ENCODE measurements around the gene PAPPA.

PAPPA gene

DNA sequence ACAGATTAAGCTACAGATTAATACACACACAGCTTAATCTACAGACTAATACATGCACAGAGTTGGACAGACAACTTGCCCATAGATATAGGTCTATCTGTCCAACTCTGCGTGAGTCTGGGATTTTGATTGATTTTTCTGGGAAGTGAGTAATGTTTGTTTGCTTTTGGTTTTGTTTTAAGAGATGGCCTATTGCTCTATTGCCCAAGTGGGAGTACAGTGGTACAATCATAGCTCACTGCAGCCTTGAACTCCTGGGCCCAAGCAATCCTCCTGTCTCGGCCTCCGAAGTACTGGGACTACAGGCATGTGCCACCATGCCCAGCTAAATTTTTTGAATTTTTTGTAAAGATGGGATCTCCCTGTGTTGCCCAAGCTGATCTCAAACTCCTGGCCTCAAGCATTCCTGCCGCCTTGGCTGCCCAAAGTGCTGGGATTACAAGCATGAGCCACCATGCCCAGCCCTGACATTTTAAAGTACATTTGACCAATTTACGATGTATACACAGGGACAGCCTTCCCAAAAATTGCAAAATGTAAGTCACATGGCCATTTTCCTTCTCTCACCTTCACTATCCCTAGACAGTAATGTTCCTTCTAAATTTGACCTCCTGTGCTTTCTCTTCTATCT, 50.8 kb downstream of the PAPPA start:
- no peaks in the 10 kb centered on the region for H3K27me3 ChIP-seq (ENCODE audit: control insufficient read depth, insufficient read depth, low read length)
- no peaks in the 10 kb centered on the region for H3K4me1 ChIP-seq (ENCODE audit: control insufficient read depth, insufficient read depth, low read length)
- no peak overlapping the region for H3K4me3 ChIP-seq (ENCODE audit: low read length)
- H3K9me3 ChIP-seq (ENCODE audit: control insufficient read depth, insufficient read depth, low read length): no peaks in the 10 kb centered on the region
- H3K36me3 ChIP-seq (ENCODE audit: control insufficient read depth, insufficient read depth, low read length): no peaks in the 10 kb centered on the region
- H3K27ac ChIP-seq (ENCODE audit: low read length): no peak overlapping the region
- no CpG with 5 or more reads among the region's 5 CpGs for WGBS (ENCODE audit: insufficient coverage, insufficient read length)
- DNase-seq (ENCODE audit: low read depth, low spot score): no peak

DNA sequence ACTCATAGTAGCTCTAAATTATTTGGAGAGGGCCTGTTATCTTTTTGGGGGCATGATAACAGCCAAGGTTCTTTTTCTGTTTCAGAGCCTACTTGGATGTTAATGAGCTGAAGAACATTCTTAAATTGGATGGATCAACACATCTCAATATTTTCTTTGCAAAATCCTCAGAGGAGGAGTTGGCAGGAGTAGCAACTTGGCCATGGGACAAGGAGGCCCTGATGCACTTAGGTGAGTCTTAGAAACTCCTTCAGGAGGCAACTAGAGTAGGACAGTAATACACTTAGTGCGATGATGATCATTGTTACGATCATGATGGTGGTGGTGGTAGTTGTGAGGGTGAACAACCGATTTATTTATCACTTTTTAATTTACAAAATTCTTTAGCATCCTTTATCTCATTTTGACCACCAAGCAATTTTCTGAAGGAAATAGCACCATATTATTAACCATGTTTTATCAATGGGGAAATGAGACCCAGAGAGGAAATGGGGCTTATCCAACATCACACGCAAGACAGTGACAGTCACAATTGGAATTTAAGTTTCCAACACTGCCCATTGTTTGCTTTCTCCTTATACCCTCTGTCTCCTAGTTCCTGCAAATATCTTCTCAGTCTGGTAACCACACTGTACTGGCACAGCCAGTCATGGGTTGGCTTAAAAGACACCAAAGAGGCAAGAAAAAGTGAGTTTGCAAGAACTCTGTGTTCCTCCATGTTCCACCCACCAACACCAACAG, 54.0 kb downstream of the PAPPA start:
- Histone ChIP-seq H3K27ac (ENCODE audit: low read length) (no peak overlapping the region), H3K36me3 (ENCODE audit: control insufficient read depth, insufficient read depth, low read length) (no peaks in the 10 kb centered on the region), H3K27me3 (ENCODE audit: control insufficient read depth, insufficient read depth, low read length) (no peaks in the 10 kb centered on the region), H3K9me3 (ENCODE audit: control insufficient read depth, insufficient read depth, low read length) (no peaks in the 10 kb centered on the region), H3K4me1 (ENCODE audit: control insufficient read depth, insufficient read depth, low read length) (no peaks in the 10 kb centered on the region), H3K4me3 (ENCODE audit: low read length) (no peak overlapping the region)
- DNase-seq (ENCODE audit: low read depth, low spot score): no peak
- WGBS (ENCODE audit: insufficient coverage, insufficient read length): no CpG with 5 or more reads among the region's 4 CpGs

DNA sequence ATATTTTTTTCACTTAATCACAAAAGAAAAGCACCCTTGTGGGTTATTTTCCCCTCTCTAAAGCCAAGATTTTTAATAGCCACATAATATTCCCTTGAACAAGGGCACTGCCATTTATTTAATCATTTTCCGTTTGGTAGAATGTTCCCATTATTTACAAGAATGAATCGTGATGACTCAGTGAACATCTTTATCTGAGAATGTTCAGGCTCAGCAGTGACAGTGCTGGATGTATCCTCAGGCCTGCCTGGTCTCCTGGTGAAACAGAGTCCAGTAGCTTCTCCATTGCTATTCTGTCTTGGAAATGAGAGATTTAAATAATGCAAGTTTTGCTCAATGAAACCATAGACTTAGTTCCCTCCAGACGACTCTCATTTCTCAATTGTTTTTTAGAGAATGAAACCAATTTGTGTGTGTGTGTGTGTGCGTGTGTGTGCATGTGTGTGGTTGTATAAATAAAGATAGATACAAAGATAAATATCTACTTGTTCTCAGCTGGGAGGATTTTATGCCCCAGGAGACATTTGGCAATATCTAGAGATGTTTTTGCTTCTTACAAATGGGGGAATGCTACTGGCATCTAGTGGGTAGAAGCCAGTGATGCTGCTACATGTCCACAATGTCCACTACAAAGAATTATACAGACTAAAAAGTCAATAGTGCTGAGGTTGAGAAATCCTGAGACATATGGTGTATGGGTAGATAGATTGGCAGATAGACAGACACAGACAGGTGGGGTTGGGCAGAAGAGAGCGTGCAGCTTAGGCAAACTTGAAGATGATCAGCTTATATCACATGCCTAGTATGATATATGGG, 55.0 kb downstream of the PAPPA start:
- no CpG with 5 or more reads among the region's 5 CpGs for WGBS (ENCODE audit: insufficient coverage, insufficient read length)
- H3K27me3 ChIP-seq (ENCODE audit: control insufficient read depth, insufficient read depth, low read length): no peaks in the 10 kb centered on the region
- no peak for DNase-seq (ENCODE audit: low read depth, low spot score)
- H3K4me3 ChIP-seq (ENCODE audit: low read length): no peak overlapping the region
- no peaks in the 10 kb centered on the region for H3K9me3 ChIP-seq (ENCODE audit: control insufficient read depth, insufficient read depth, low read length)
- no peak overlapping the region for H3K27ac ChIP-seq (ENCODE audit: low read length)
- no peaks in the 10 kb centered on the region for H3K36me3 ChIP-seq (ENCODE audit: control insufficient read depth, insufficient read depth, low read length)
- no peaks in the 10 kb centered on the region for H3K4me1 ChIP-seq (ENCODE audit: control insufficient read depth, insufficient read depth, low read length)

DNA sequence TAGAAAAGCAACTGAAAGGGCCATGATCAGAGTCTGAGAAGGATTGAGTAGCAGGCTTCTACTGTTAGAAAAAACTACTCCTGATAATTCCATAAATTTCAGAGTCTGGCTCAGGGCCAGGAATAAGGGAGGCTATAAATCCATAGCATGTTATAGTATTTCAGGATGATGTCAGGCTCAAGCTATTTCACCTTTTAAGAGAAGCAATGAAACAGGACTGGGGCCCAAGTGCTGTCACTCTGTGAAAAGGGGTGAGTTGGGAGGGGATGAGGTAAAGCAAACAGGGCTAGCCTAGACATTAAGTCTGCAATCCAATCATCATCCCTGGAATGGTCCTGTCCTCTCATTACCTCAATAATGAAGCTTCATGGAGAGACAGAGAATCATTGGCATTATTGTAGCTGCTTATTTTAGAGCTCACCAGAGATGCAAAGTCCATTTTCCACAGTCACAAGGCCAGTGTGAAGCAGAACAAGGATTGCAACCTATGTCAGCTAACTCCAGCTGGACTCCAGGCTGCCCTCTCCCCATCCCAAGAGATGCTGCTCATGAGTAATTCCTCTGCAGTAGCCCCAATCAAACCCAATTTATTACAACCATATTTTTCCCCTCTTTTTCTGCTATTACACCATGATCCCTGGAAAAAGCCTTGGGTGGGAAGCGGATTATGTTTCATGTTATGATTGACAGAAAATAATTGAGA, 56.0 kb downstream of the PAPPA start:
- Histone ChIP-seq H3K27ac (ENCODE audit: low read length) (no peak overlapping the region), H3K9me3 (ENCODE audit: control insufficient read depth, insufficient read depth, low read length) (no peaks in the 10 kb centered on the region), H3K4me1 (ENCODE audit: control insufficient read depth, insufficient read depth, low read length) (no peaks in the 10 kb centered on the region), H3K4me3 (ENCODE audit: low read length) (no peak overlapping the region), H3K36me3 (ENCODE audit: control insufficient read depth, insufficient read depth, low read length) (no peaks in the 10 kb centered on the region), H3K27me3 (ENCODE audit: control insufficient read depth, insufficient read depth, low read length) (no peaks in the 10 kb centered on the region)
- WGBS (ENCODE audit: insufficient coverage, insufficient read length): no CpG with 5 or more reads among the region's 1 CpG
- no peak for DNase-seq (ENCODE audit: low read depth, low spot score)

DNA sequence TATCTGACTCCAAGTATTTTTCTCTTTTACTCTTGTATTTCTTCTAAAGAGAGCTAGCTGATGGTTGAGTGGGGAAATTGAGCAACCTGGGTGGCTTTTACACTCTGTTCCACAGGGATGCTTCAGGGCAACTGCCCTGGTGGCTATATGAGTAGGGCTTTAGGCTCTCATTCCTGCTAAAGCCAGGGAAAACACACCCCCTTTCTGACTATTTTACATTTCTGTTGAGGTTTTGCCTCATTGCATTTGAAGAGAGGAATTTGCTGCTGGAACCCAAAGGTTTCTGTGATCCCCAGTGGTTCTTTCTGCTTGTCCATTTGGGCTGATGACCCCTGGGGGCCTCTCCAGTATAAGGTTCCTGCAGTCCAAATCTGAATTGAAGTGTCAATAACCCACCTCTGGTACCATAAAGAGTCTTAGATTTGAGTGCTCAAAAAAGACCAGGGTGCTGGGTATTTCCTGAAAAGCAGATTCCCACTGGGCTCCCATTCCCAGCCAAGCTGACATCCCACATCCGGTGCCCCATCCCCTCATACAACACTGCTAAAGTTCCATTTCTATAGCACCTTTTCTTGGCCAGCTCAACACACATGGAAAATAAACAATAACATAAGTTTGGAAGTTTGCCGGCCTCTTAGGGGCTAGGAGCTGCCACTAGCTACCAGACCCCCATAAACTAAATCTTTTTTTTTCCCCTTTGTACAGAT, 59.5 kb downstream of the PAPPA start:
- no peaks in the 10 kb centered on the region for H3K27me3 ChIP-seq (ENCODE audit: control insufficient read depth, insufficient read depth, low read length)
- WGBS (ENCODE audit: insufficient coverage, insufficient read length): no CpG with 5 or more reads among the region's 2 CpGs
- no peak overlapping the region for H3K4me3 ChIP-seq (ENCODE audit: low read length)
- DNase-seq (ENCODE audit: low read depth, low spot score): no peak
- no peaks in the 10 kb centered on the region; the same call in 1 of the 2 replicates for H3K9me3 ChIP-seq (ENCODE audit: control insufficient read depth, insufficient read depth, low read length)
- no peaks in the 10 kb centered on the region for H3K36me3 ChIP-seq (ENCODE audit: control insufficient read depth, insufficient read depth, low read length)
- no peaks in the 10 kb centered on the region for H3K4me1 ChIP-seq (ENCODE audit: control insufficient read depth, insufficient read depth, low read length)
- H3K27ac ChIP-seq (ENCODE audit: low read length): no peak overlapping the region

DNA sequence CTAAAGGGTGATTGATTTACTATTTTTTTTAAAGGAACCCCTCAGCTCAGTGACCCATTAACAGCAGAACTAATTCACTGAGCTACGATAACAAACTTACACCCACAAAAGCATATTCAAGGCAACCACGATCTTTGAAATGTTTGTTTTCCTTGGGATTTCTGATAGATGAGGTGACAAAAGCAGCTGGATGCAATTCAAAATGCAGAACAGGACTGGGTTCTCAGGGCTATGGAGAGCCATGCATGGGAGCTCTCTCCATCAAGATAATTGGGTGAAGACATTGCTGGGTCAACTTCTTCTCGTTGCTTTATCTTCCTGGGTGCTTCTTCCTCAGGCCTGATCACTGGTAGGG, 60.1 kb downstream of the PAPPA start:
- Histone ChIP-seq H3K27me3 (ENCODE audit: control insufficient read depth, insufficient read depth, low read length) (no peaks in the 10 kb centered on the region), H3K4me3 (ENCODE audit: low read length) (no peak overlapping the region), H3K36me3 (ENCODE audit: control insufficient read depth, insufficient read depth, low read length) (no peaks in the 10 kb centered on the region), H3K4me1 (ENCODE audit: control insufficient read depth, insufficient read depth, low read length) (no peaks in the 10 kb centered on the region), H3K9me3 (ENCODE audit: control insufficient read depth, insufficient read depth, low read length) (no peaks in the 10 kb centered on the region; the same call in 1 of the 2 replicates), H3K27ac (ENCODE audit: low read length) (no peak overlapping the region)
- DNase-seq (ENCODE audit: low read depth, low spot score): no peak
- WGBS (ENCODE audit: insufficient coverage, insufficient read length): no CpG with 5 or more reads among the region's 3 CpGs

DNA sequence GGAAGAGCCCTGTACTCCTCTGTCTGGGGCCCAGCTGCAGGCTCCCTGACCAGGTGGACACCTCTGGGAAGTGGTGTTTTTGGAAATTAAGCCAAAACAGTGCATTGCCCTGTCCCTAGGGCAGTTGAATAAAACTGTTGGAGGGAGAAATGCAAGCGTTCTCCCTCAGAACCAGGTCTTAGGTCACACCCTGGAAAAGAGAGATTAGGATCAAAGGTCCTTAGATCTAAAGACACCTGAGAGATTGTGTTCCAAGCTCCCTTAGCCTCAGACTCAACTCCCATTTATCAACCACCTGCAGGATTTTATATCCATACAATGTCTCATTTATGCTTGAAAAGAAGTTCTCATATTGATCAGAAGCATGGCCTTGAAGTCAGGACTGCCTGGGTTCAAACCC, 64.8 kb downstream of the PAPPA start:
- Histone ChIP-seq H3K9me3 (ENCODE audit: control insufficient read depth, insufficient read depth, low read length) (no peaks in the 10 kb centered on the region; the same call in 1 of the 2 replicates), H3K4me3 (ENCODE audit: low read length) (no peak overlapping the region; the same call in 1 of the 2 replicates), H3K27ac (ENCODE audit: low read length) (no peak overlapping the region), H3K4me1 (ENCODE audit: control insufficient read depth, insufficient read depth, low read length) (no peaks in the 10 kb centered on the region), H3K36me3 (ENCODE audit: control insufficient read depth, insufficient read depth, low read length) (no peaks in the 10 kb centered on the region), H3K27me3 (ENCODE audit: control insufficient read depth, insufficient read depth, low read length) (no peaks in the 10 kb centered on the region)
- no peak for DNase-seq (ENCODE audit: low read depth, low spot score)
- whole genome bisulfite sequencing (ENCODE audit: insufficient coverage, insufficient read length): no CpG with 5 or more reads among the region's 1 CpG

DNA sequence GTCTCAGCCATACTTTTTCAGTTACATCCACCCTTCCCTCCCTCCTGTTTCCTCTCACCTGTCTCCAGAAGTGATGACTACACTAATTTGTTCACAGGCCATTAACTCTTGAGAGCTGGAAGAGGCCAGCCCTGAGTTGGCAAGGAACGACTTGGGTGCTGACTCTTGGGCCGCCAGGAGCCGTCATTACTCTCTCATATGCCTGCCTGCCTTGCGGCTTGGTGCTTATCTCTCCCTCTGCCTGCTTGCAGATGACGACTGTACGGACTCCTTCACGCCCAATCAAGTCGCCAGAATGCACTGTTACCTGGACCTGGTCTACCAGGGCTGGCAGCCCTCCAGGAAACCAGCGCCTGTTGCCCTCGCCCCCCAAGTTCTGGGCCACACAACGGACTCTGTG, 66.1 kb downstream of the PAPPA start:
- DNase-seq (ENCODE audit: low read depth, low spot score): no peak
- Histone ChIP-seq H3K9me3 (ENCODE audit: control insufficient read depth, insufficient read depth, low read length) (no peaks in the 10 kb centered on the region; the same call in 1 of the 2 replicates), H3K27me3 (ENCODE audit: control insufficient read depth, insufficient read depth, low read length) (no peaks in the 10 kb centered on the region), H3K36me3 (ENCODE audit: control insufficient read depth, insufficient read depth, low read length) (no peaks in the 10 kb centered on the region), H3K4me3 (ENCODE audit: low read length) (no peak overlapping the region), H3K4me1 (ENCODE audit: control insufficient read depth, insufficient read depth, low read length) (no peaks in the 10 kb centered on the region), H3K27ac (ENCODE audit: low read length) (no peak overlapping the region)
- WGBS (ENCODE audit: insufficient coverage, insufficient read length): no CpG with 5 or more reads among the region's 11 CpGs

DNA sequence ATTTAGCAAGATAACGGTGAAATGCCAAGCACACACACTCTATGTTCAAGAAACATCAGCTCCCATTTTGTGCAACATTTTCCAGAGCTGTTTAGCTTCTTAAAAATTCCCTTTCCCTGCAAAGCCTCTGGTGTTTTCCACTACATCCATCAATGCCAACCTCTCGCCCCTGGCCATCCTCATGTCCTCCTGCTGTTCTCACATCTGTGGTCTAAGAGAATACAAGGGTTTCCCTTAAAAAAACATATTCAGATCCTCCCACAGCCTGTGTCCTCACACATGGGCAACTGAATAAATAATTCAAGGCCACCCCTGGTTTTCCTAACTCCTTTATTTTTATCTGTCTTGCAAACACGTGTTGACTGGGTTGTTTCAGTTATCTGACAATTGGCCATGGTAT, 70.3 kb downstream of the PAPPA start:
- H3K4me1 ChIP-seq (ENCODE audit: control insufficient read depth, insufficient read depth, low read length): no peaks in the 10 kb centered on the region
- no peaks in the 10 kb centered on the region for H3K27me3 ChIP-seq (ENCODE audit: control insufficient read depth, insufficient read depth, low read length)
- no peaks in the 10 kb centered on the region for H3K36me3 ChIP-seq (ENCODE audit: control insufficient read depth, insufficient read depth, low read length)
- no peak overlapping the region for H3K4me3 ChIP-seq (ENCODE audit: low read length)
- H3K9me3 ChIP-seq (ENCODE audit: control insufficient read depth, insufficient read depth, low read length): no peaks in the 10 kb centered on the region
- no peak for DNase-seq (ENCODE audit: low read depth, low spot score)
- H3K27ac ChIP-seq (ENCODE audit: low read length): no peak overlapping the region
- WGBS (ENCODE audit: insufficient coverage, insufficient read length): no CpG with 5 or more reads among the region's 3 CpGs

All from iPS DF 6.9 (cell line).